KOPT-K1 (cell line): Measurements from ENCODE around the gene PLPP7.
"Not testable (repeated sequence)": the region's sequence is repeated elsewhere in the genome, so short reads cannot be mapped to it uniquely, and the experiment has no call there.

Source experiments
- H3K27ac ChIP-seq: fragments of 200-600 bp; sonication (generic); 2 replicates; pipeline ENCODE4 v1.5.1; 2016; ENCODE audit warnings: antibody characterized with exemption, mild to moderate bottlenecking, low read depth, low read length; ENCODE audit not compliant: poor library complexity, severe bottlenecking
- H3K36me3 ChIP-seq: fragments of 200-600 bp; sonication (generic); 2 replicates; pipeline ENCODE4 v1.5.1; 2017; ENCODE audit warnings: antibody characterized with exemption, mild to moderate bottlenecking, low read length, moderate library complexity; ENCODE audit not compliant: insufficient read depth
- H3K9me3 ChIP-seq: fragments of 200-600 bp; sonication (generic); 2 replicates; pipeline ENCODE4 v1.5.1; 2017; ENCODE audit warnings: antibody characterized with exemption, low read length, mild to moderate bottlenecking; ENCODE audit not compliant: insufficient read depth, poor library complexity, severe bottlenecking

PLPP7 gene

GRCh38 chr9:131260751-131261452, 28.6 kb upstream of the PLPP7 start:
- H3K9me3 ChIP-seq: no peaks in the 10 kb centered on the region
- H3K27ac ChIP-seq: no peak overlapping the region
- peaks cover 56% of the 10 kb centered on the region for H3K36me3 ChIP-seq

GRCh38 chr9:131262327-131263032, 27.0 kb upstream of the PLPP7 start:
- Histone ChIP-seq H3K27ac (no peak overlapping the region), H3K9me3 (no peaks in the 10 kb centered on the region), H3K36me3 (peaks cover 56% of the 10 kb centered on the region)

- H3K27ac ChIP-seq, H3K9me3 ChIP-seq: not testable (repeated sequence)
- H3K36me3 ChIP-seq: peaks cover 56% of the 10 kb centered on the region
These were observed 26.5 kb upstream of the PLPP7 start for GRCh38 chr9:131263033-131263343.

GRCh38 chr9:131263701-131264100, 25.8 kb upstream of the PLPP7 start:
- Histone ChIP-seq H3K27ac (no peak overlapping the region), H3K36me3 (peaks cover 49% of the 10 kb centered on the region), H3K9me3 (no peaks in the 10 kb centered on the region)

GRCh38 chr9:131264231-131264630, 25.3 kb upstream of the PLPP7 start:
- Histone ChIP-seq H3K27ac (no peak overlapping the region), H3K9me3 (no peaks in the 10 kb centered on the region), H3K36me3 (peaks cover 44% of the 10 kb centered on the region)

- Histone ChIP-seq H3K9me3 (no peaks in the 10 kb centered on the region), H3K36me3 (peaks cover 22% of the 10 kb centered on the region; the same call in 1 of the 2 replicates), H3K27ac (peak overlapping the region; percentile 55)
These were observed 23.0 kb upstream of the PLPP7 start for GRCh38 chr9:131266266-131267229.

GRCh38 chr9:131270171-131271015, 19.1 kb upstream of the PLPP7 start:
- no peaks in the 10 kb centered on the region for H3K36me3 ChIP-seq
- peak overlapping the region; percentile 89 for H3K27ac ChIP-seq
- H3K9me3 ChIP-seq: no peaks in the 10 kb centered on the region

GRCh38 chr9:131271016-131271273, 18.6 kb upstream of the PLPP7 start:
- not testable (repeated sequence) for H3K36me3 ChIP-seq, H3K9me3 ChIP-seq
- peak overlapping the region; percentile 89 for H3K27ac ChIP-seq

GRCh38 chr9:131271506-131271931, 18.0 kb upstream of the PLPP7 start:
- Histone ChIP-seq H3K27ac (peak overlapping the region; percentile 89), H3K36me3 (no peaks in the 10 kb centered on the region), H3K9me3 (no peaks in the 10 kb centered on the region)

- no peaks in the 10 kb centered on the region for H3K36me3 ChIP-seq
- H3K9me3 ChIP-seq: no peaks in the 10 kb centered on the region
- peak overlapping the region; percentile 89 for H3K27ac ChIP-seq
These were observed 17.3 kb upstream of the PLPP7 start for GRCh38 chr9:131272212-131272611.

- no peaks in the 10 kb centered on the region for H3K36me3 ChIP-seq
- H3K9me3 ChIP-seq: no peaks in the 10 kb centered on the region
- peak overlapping the region; percentile 85 for H3K27ac ChIP-seq
These were observed 16.2 kb upstream of the PLPP7 start for GRCh38 chr9:131273146-131273855.

GRCh38 chr9:131273856-131274673, 15.5 kb upstream of the PLPP7 start:
- peak overlapping the region; percentile 85 for H3K27ac ChIP-seq

GRCh38 chr9:131274674-131275331, 14.7 kb upstream of the PLPP7 start:
- Histone ChIP-seq H3K9me3 (no peaks in the 10 kb centered on the region), H3K27ac (peak overlapping the region; percentile 85), H3K36me3 (no peaks in the 10 kb centered on the region)

More at GRCh38 chr9:131273856-131274673, 15.5 kb upstream of the PLPP7 start:
- H3K36me3 ChIP-seq: no peaks in the 10 kb centered on the region
- no peaks in the 10 kb centered on the region for H3K9me3 ChIP-seq
